ENCODE data around the gene HRH3.

- no peak for TF ChIP-seq CTCF (IDR thresholded peaks at IDR 0.05; ENCODE audit: poor library complexity, severe bottlenecking)
- TF ChIP-seq EP300 (conservative IDR thresholded peaks at IDR 0.05; ENCODE audit: poor library complexity, severe bottlenecking): no peak
- TF ChIP-seq MXI1 (conservative IDR thresholded peaks at IDR 0.05; ENCODE audit: poor library complexity, severe bottlenecking): no peak
- TF ChIP-seq SMC3 (conservative IDR thresholded peaks at IDR 0.05; ENCODE audit: poor library complexity): no peak
- TF ChIP-seq EZH2 (IDR thresholded peaks at IDR 0.05; ENCODE audit: borderline replicate concordance, insufficient read depth, low read length, poor library complexity, severe bottlenecking): no peak
- TF ChIP-seq RAD21 (conservative IDR thresholded peaks at IDR 0.05): no peak
These were observed 21.4 kb upstream of the HRH3 start for GRCh38 chr20:62241506-62241905.
